ENCODE data around the gene CLASP1.

- no peak for TF ChIP-seq POLR2A (IDR thresholded peaks at IDR 0.05)
- TF ChIP-seq CTCF (IDR thresholded peaks at IDR 0.05) = no peak
These were observed 14.8 kb upstream of the CLASP1 start for GRCh38 chr2:121664086-121664485.

All from sigmoid colon (tissue), 3 donors.